Measurements from ENCODE around the gene PCNX2.

PCNX2 gene

GRCh38 chr1:233031521-233031920 lies 264.0 kb downstream of the PCNX2 start:
- TF ChIP-seq BCL6B (tag by site-specific recombination; IDR thresholded peaks at IDR 0.05) (no peak), ZBTB44 (tag by site-specific recombination; IDR thresholded peaks at IDR 0.05) (no peak), ZNF704 (tag by site-specific recombination; IDR thresholded peaks at IDR 0.05) (no peak), ZNF513 (tag by site-specific recombination; IDR thresholded peaks at IDR 0.05) (no peak), ZNF114 (tag by site-specific recombination; IDR thresholded peaks at IDR 0.05) (no peak), ZNF624 (tag by site-specific recombination; IDR thresholded peaks at IDR 0.05) (no peak), ZNF621 (tag by site-specific recombination; IDR thresholded peaks at IDR 0.05) (no peak), ZNF184 (tag by site-specific recombination; IDR thresholded peaks at IDR 0.05) (no peak), ZNF76 (tag by site-specific recombination; IDR thresholded peaks at IDR 0.05; ENCODE audit: borderline replicate concordance, low read depth) (no peak)
- ChIA-PET POLR2A (no interaction called here), CTCF (no interaction called here)
- no peaks in the 10 kb centered on the region for H3K4me1 ChIP-seq (ENCODE audit: control insufficient read depth, insufficient read depth, low read length)
- H3K36me3 ChIP-seq (ENCODE audit: control insufficient read depth in 2 of 2, insufficient read depth in 1 of 2, low read length in 2 of 2) = no peaks in the 10 kb centered on the region
- H3K4me3 ChIP-seq (ENCODE audit: low read depth, low read length) = no peak overlapping the region
- no peak overlapping the region for H3K27ac ChIP-seq (ENCODE audit: extremely low read depth, low read depth, low read length)
- no peaks in the 10 kb centered on the region for H3K9me3 ChIP-seq (ENCODE audit: control insufficient read depth, insufficient read depth, low read depth, low read length)

- no peaks in the 10 kb centered on the region for H3K4me1 ChIP-seq (ENCODE audit: control insufficient read depth, insufficient read depth, low read length)
- CTCF ChIA-PET = interaction anchor here (0.9 to 1.8 kb wide), 2 partner anchors 11 to 146 kb away, joined by 4 read pairs; no protein-coding TSS in a partner anchor
- H3K36me3 ChIP-seq (ENCODE audit: control insufficient read depth in 2 of 2, insufficient read depth in 1 of 2, low read length in 2 of 2) = peaks cover 0 to 12% of the 10 kb centered on the region in 2 experiments; a peak in 1 of 3 replicates
- POLR2A ChIA-PET = no interaction called here
- H3K9me3 ChIP-seq (ENCODE audit: control insufficient read depth, insufficient read depth, low read depth, low read length) = no peaks in the 10 kb centered on the region
- no peak overlapping the region for H3K27ac ChIP-seq (ENCODE audit: extremely low read depth, low read depth, low read length)
- 0 out of 2 replicates have a peak, but pooled peaks have one; percentile 17 for TF ChIP-seq ZNF776 (tag by site-specific recombination; IDR thresholded peaks at IDR 0.05; ENCODE audit: borderline replicate concordance)
- no peak for TF ChIP-seq ZBTB26 (tag by site-specific recombination; optimal IDR thresholded peaks at IDR 0.05)
- no peak for TF ChIP-seq ZBTB48 (tag by site-specific recombination; IDR thresholded peaks at IDR 0.05)
- no peak for TF ChIP-seq ZNF341 (tag by site-specific recombination; IDR thresholded peaks at IDR 0.05; ENCODE audit: low read depth)
- TF ChIP-seq AEBP2 (tag by site-specific recombination; IDR thresholded peaks at IDR 0.05; ENCODE audit: borderline replicate concordance) = no peak
- H3K4me3 ChIP-seq (ENCODE audit: low read depth, low read length) = no peak overlapping the region
These were observed 268.5 kb downstream of the PCNX2 start for GRCh38 chr1:233027046-233027445.
